Measurements from ENCODE around the gene TRUB1. TPM values are rescaled to one million over a fixed set of nuclear protein-coding genes. Genes with fewer than 3 reads are reported as not detected.
A peak's percentile ranks its signal among the peaks of the same experiment; 100 is the strongest.
"Not testable (repeated sequence)": the region's sequence is repeated elsewhere in the genome, so short reads cannot be mapped to it uniquely, and the experiment has no call there.

Gene TRUB1
- total RNA-seq, 2 donors from 2014 or later: 7.5 to 10.5 TPM

- no peak for DNase-seq
- Mint-ChIP-seq H3K27ac (no peak overlapping the region), H3K4me1 (no peaks in the 10 kb centered on the region), H3K4me3 (no peak overlapping the region), H3K36me3 (ENCODE audit: low read depth) (no peaks in the 10 kb centered on the region), H3K27me3 (peaks cover 1% of the 10 kb centered on the region)
- H3K9me3 ChIP-seq (ENCODE audit: control insufficient read depth, low read length, poor library complexity, severe bottlenecking): peaks cover 3% of the 10 kb centered on the region
- no peak for ATAC-seq
Measured at GRCh38 chr10:114932225-114932624, 5.8 kb upstream of the TRUB1 start.

GRCh38 chr10:114932945-114933344 is 5.0 kb upstream of the TRUB1 start:
- peaks cover 3% of the 10 kb centered on the region for H3K9me3 ChIP-seq (ENCODE audit: control insufficient read depth, low read length, poor library complexity, severe bottlenecking)
- no peak for ATAC-seq
- no peak for DNase-seq
- no peaks in the 10 kb centered on the region for H3K27me3 Mint-ChIP-seq
- no peaks in the 10 kb centered on the region for H3K36me3 Mint-ChIP-seq (ENCODE audit: low read depth)
- H3K4me3 Mint-ChIP-seq: no peak overlapping the region
- H3K27ac Mint-ChIP-seq: no peak overlapping the region
- H3K4me1 Mint-ChIP-seq: peaks cover under 1% of the 10 kb centered on the region

- no peak for DNase-seq
- no peak overlapping the region for H3K4me3 Mint-ChIP-seq
- H3K9me3 ChIP-seq (ENCODE audit: control insufficient read depth, low read length, poor library complexity, severe bottlenecking): peaks cover 3% of the 10 kb centered on the region
- H3K27me3 Mint-ChIP-seq: no peaks in the 10 kb centered on the region
- ATAC-seq: no peak
- no peaks in the 10 kb centered on the region for H3K36me3 Mint-ChIP-seq (ENCODE audit: low read depth)
- H3K27ac Mint-ChIP-seq: no peak overlapping the region
- H3K4me1 Mint-ChIP-seq: peaks cover 2% of the 10 kb centered on the region
Measured at GRCh38 chr10:114933588-114933987, 4.4 kb upstream of the TRUB1 start.

- H3K9me3 ChIP-seq (ENCODE audit: control insufficient read depth, low read length, poor library complexity, severe bottlenecking); H3K27me3 Mint-ChIP-seq; H3K36me3 Mint-ChIP-seq (ENCODE audit: low read depth); ATAC-seq; H3K4me1 Mint-ChIP-seq; H3K27ac Mint-ChIP-seq; H3K4me3 Mint-ChIP-seq; DNase-seq: not testable (repeated sequence)
Measured at GRCh38 chr10:114933995-114934394, 4.0 kb upstream of the TRUB1 start.

- H3K9me3 ChIP-seq (ENCODE audit: control insufficient read depth, low read length, poor library complexity, severe bottlenecking): no peaks in the 10 kb centered on the region
- no peaks in the 10 kb centered on the region for H3K36me3 Mint-ChIP-seq (ENCODE audit: low read depth)
- ATAC-seq (no peak), DNase-seq (no peak)
- H3K27ac Mint-ChIP-seq: peak overlapping the region; percentile 98
- H3K27me3 Mint-ChIP-seq: no peaks in the 10 kb centered on the region
- H3K4me1 Mint-ChIP-seq: peaks cover 14% of the 10 kb centered on the region
- peak overlapping the region; percentile 93 for H3K4me3 Mint-ChIP-seq
Measured at GRCh38 chr10:114938856-114939193, 830 bp downstream of the TRUB1 start.

- Mint-ChIP-seq H3K36me3 (ENCODE audit: low read depth) (peaks cover 2% of the 10 kb centered on the region), H3K27me3 (no peaks in the 10 kb centered on the region), H3K4me1 (peaks cover 18% of the 10 kb centered on the region), H3K4me3 (no peak overlapping the region), H3K27ac (no peak overlapping the region)
- ATAC-seq: no peak
- no peak for DNase-seq
- H3K9me3 ChIP-seq (ENCODE audit: control insufficient read depth, low read length, poor library complexity, severe bottlenecking): no peaks in the 10 kb centered on the region
Measured at GRCh38 chr10:114940735-114941134, 2.7 kb downstream of the TRUB1 start.

- Mint-ChIP-seq H3K36me3 (ENCODE audit: low read depth) (peaks cover 2% of the 10 kb centered on the region), H3K4me1 (peaks cover 20% of the 10 kb centered on the region), H3K27ac (no peak overlapping the region), H3K4me3 (no peak overlapping the region), H3K27me3 (no peaks in the 10 kb centered on the region)
- no peak for DNase-seq
- no peaks in the 10 kb centered on the region for H3K9me3 ChIP-seq (ENCODE audit: control insufficient read depth, low read length, poor library complexity, severe bottlenecking)
- ATAC-seq: no peak
Measured at GRCh38 chr10:114943000-114943399, 5.0 kb downstream of the TRUB1 start.

GRCh38 chr10:114953047-114953446 is 15.1 kb downstream of the TRUB1 start:
- Mint-ChIP-seq H3K27ac (no peak overlapping the region), H3K27me3 (no peaks in the 10 kb centered on the region), H3K4me3 (no peak overlapping the region), H3K36me3 (ENCODE audit: low read depth) (peaks cover 14% of the 10 kb centered on the region), H3K4me1 (peaks cover 29% of the 10 kb centered on the region)
- no peak for DNase-seq
- ATAC-seq: no peak
- no peaks in the 10 kb centered on the region for H3K9me3 ChIP-seq (ENCODE audit: control insufficient read depth, low read length, poor library complexity, severe bottlenecking)

GRCh38 chr10:114955984-114956383 is 18.0 kb downstream of the TRUB1 start:
- ATAC-seq (no peak), DNase-seq (no peak)
- peaks cover 6% of the 10 kb centered on the region for H3K36me3 Mint-ChIP-seq (ENCODE audit: low read depth)
- no peak overlapping the region for H3K4me3 Mint-ChIP-seq
- no peaks in the 10 kb centered on the region for H3K9me3 ChIP-seq (ENCODE audit: control insufficient read depth, low read length, poor library complexity, severe bottlenecking)
- no peak overlapping the region for H3K27ac Mint-ChIP-seq
- H3K4me1 Mint-ChIP-seq: peaks cover 21% of the 10 kb centered on the region
- no peaks in the 10 kb centered on the region for H3K27me3 Mint-ChIP-seq

GRCh38 chr10:114956466-114956865 is 18.5 kb downstream of the TRUB1 start:
- Mint-ChIP-seq H3K4me1 (peaks cover 25% of the 10 kb centered on the region), H3K27me3 (no peaks in the 10 kb centered on the region), H3K27ac (no peak overlapping the region), H3K36me3 (ENCODE audit: low read depth) (peaks cover 10% of the 10 kb centered on the region), H3K4me3 (no peak overlapping the region)
- DNase-seq (no peak), ATAC-seq (no peak)
- no peaks in the 10 kb centered on the region for H3K9me3 ChIP-seq (ENCODE audit: control insufficient read depth, low read length, poor library complexity, severe bottlenecking)

- Mint-ChIP-seq H3K36me3 (ENCODE audit: low read depth) (peaks cover 10% of the 10 kb centered on the region), H3K27ac (no peak overlapping the region)
Measured at GRCh38 chr10:114957122-114957521, 19.1 kb downstream of the TRUB1 start.

GRCh38 chr10:114957673-114958072 is 19.7 kb downstream of the TRUB1 start:
- DNase-seq: no peak
- H3K27ac Mint-ChIP-seq: no peak overlapping the region

More at GRCh38 chr10:114957122-114957521, 19.1 kb downstream of the TRUB1 start:
- Mint-ChIP-seq H3K4me3 (no peak overlapping the region), H3K27me3 (no peaks in the 10 kb centered on the region), H3K4me1 (peaks cover 25% of the 10 kb centered on the region)
- DNase-seq: no peak
- H3K9me3 ChIP-seq (ENCODE audit: control insufficient read depth, low read length, poor library complexity, severe bottlenecking): no peaks in the 10 kb centered on the region
- no peak for ATAC-seq

GRCh38 chr10:114962441-114962840 is 24.4 kb downstream of the TRUB1 start:
- no peak for DNase-seq
- H3K27me3 Mint-ChIP-seq: no peaks in the 10 kb centered on the region
- H3K36me3 Mint-ChIP-seq (ENCODE audit: low read depth): peaks cover 7% of the 10 kb centered on the region
- no peaks in the 10 kb centered on the region for H3K9me3 ChIP-seq (ENCODE audit: control insufficient read depth, low read length, poor library complexity, severe bottlenecking)
- no peak for ATAC-seq
- H3K4me1 Mint-ChIP-seq: peaks cover 23% of the 10 kb centered on the region
- H3K4me3 Mint-ChIP-seq: no peak overlapping the region
- H3K27ac Mint-ChIP-seq: no peak overlapping the region

More at GRCh38 chr10:114957673-114958072, 19.7 kb downstream of the TRUB1 start:
- Mint-ChIP-seq H3K36me3 (ENCODE audit: low read depth) (peaks cover 10% of the 10 kb centered on the region), H3K27me3 (no peaks in the 10 kb centered on the region), H3K4me1 (peaks cover 23% of the 10 kb centered on the region), H3K4me3 (no peak overlapping the region)
- H3K9me3 ChIP-seq (ENCODE audit: control insufficient read depth, low read length, poor library complexity, severe bottlenecking): no peaks in the 10 kb centered on the region
- ATAC-seq: no peak

- no peak for DNase-seq
- H3K27ac Mint-ChIP-seq: no peak overlapping the region
Measured at GRCh38 chr10:114963908-114964307, 25.9 kb downstream of the TRUB1 start.

More at GRCh38 chr10:114963908-114964307, 25.9 kb downstream of the TRUB1 start:
- no peak for ATAC-seq
- no peaks in the 10 kb centered on the region for H3K9me3 ChIP-seq (ENCODE audit: control insufficient read depth, low read length, poor library complexity, severe bottlenecking)
- no peaks in the 10 kb centered on the region for H3K27me3 Mint-ChIP-seq
- H3K36me3 Mint-ChIP-seq (ENCODE audit: low read depth): peaks cover 11% of the 10 kb centered on the region
- H3K4me3 Mint-ChIP-seq: no peak overlapping the region
- peaks cover 29% of the 10 kb centered on the region for H3K4me1 Mint-ChIP-seq

Measured in T-helper 17 cell (primary cell).